Uterus (tissue), 4 donors: ENCODE results near the gene SLC22A2. TPM values are rescaled to one million over a fixed set of nuclear protein-coding genes. Genes with fewer than 3 reads are reported as not detected.

Experiments
- DNase-seq, 2 donors: peaks; one replicate each; pipeline ENCODE4 v3.0.0-alpha.2; 2019 to 2020
- H3K27ac ChIP-seq, 2 donors: fragments of 200-600 bp; sonication (generic); 1 replicate in 1 of 2; 2 replicates in 1 of 2; pipeline ENCODE4 v1.5.1; 2016 to 2018
- H3K27me3 ChIP-seq, 2 donors: fragments of 200-600 bp; sonication (generic); one replicate each; pipeline ENCODE4 v1.5.1; 2018 to 2019; ENCODE audit warnings: control low read depth in 1 of 2
- H3K36me3 ChIP-seq, 2 donors: fragments of 200-600 bp; sonication (generic); one replicate each; pipeline ENCODE4 v1.5.1; 2019; ENCODE audit warnings: control low read depth in 1 of 2
- H3K4me1 ChIP-seq, 2 donors: fragments of 200-600 bp; sonication (generic); one replicate each; pipeline ENCODE4 v1.5.1; 2018 to 2019; ENCODE audit warnings: control low read depth in 1 of 2
- H3K4me3 ChIP-seq, 2 donors: fragments of 200-600 bp; sonication (generic); 1 replicate in 1 of 2; 2 replicates in 1 of 2; pipeline ENCODE4 v1.5.1; 2018 to 2019; ENCODE audit warnings: mild to moderate bottlenecking in 1 of 2
- H3K9me3 ChIP-seq, 2 donors: fragments of 200-600 bp; sonication (generic); one replicate each; pipeline ENCODE4 v1.5.1; 2019; ENCODE audit warnings: control low read depth in 1 of 2
- POLR2A ChIP-seq, 2 donors: fragments of 450-650 bp; IDR thresholded peaks; one replicate each; pipeline ENCODE4 v1.6.1; 2016; ENCODE audit warnings: antibody characterized with exemption in 2 of 2, mild to moderate bottlenecking in 1 of 2, moderate library complexity in 1 of 2
- intact Hi-C: fragments of 100-400 bp; cut with DNase I; formaldehyde crosslinking; loops from one replicate; pipeline ENCODE4 v1.15.1; 2023; ENCODE audit warnings: low total_unique reads
- total RNA-seq, 4 donors: library from RNA; depleted of rRNA in 3 of 4; stranded (reverse); fragments of >200 nt in 3 of 4; gene quantifications; one replicate each; pipeline versions ENCODE4 v1.1.0 to v1.2.4, GENCODE V29; 2014 to 2023
- TF ChIP-seq, protein P1 (sequence below), 4 experiments: fragments of 200-600 bp in 2 of 4; fragments of 450-650 bp in 2 of 4; sonication (generic) in 2 of 4; IDR thresholded peaks; one replicate each; pipeline ENCODE4 v1.5.1; 2016 to 2019; ENCODE audit warnings: antibody characterized with exemption in 4 of 4, mild to moderate bottlenecking in 2 of 4, moderate library complexity in 1 of 4
- donor health status: DM: yes; HTN: yes; CAD: no.

SLC22A2 gene
- total RNA-seq, 4 donors from 2014 or later: 0.21 TPM; not detected in 3

- DNase-seq: no peak
- intact Hi-C loops: no loop called here
- Histone ChIP-seq H3K36me3 (no peaks in the 10 kb centered on the region), H3K9me3 (no peaks in the 10 kb centered on the region), H3K27me3 (no peaks in the 10 kb centered on the region), H3K4me1 (no peaks in the 10 kb centered on the region), H3K4me3 (no peak overlapping the region), H3K27ac (no peak overlapping the region)
- TF ChIP-seq POLR2A (IDR thresholded peaks at IDR 0.05): no peak
- TF ChIP-seq, protein P1, sequence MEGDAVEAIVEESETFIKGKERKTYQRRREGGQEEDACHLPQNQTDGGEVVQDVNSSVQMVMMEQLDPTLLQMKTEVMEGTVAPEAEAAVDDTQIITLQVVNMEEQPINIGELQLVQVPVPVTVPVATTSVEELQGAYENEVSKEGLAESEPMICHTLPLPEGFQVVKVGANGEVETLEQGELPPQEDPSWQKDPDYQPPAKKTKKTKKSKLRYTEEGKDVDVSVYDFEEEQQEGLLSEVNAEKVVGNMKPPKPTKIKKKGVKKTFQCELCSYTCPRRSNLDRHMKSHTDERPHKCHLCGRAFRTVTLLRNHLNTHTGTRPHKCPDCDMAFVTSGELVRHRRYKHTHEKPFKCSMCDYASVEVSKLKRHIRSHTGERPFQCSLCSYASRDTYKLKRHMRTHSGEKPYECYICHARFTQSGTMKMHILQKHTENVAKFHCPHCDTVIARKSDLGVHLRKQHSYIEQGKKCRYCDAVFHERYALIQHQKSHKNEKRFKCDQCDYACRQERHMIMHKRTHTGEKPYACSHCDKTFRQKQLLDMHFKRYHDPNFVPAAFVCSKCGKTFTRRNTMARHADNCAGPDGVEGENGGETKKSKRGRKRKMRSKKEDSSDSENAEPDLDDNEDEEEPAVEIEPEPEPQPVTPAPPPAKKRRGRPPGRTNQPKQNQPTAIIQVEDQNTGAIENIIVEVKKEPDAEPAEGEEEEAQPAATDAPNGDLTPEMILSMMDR (IDR thresholded peaks at IDR 0.05): no peak
These were observed 5.3 kb downstream of the SLC22A2 start for GRCh38 chr6:160253292-160253691.

GRCh38 chr6:160252073-160252813 is 6.4 kb downstream of the SLC22A2 start:
- DNase-seq: no peak
- Histone ChIP-seq H3K4me1 (no peaks in the 10 kb centered on the region), H3K27ac (no peak overlapping the region), H3K9me3 (no peaks in the 10 kb centered on the region), H3K27me3 (no peaks in the 10 kb centered on the region), H3K36me3 (no peaks in the 10 kb centered on the region), H3K4me3 (no peak overlapping the region)
- no peak for TF ChIP-seq POLR2A (IDR thresholded peaks at IDR 0.05)
- TF ChIP-seq, protein P1 (IDR thresholded peaks at IDR 0.05): no peak
- intact Hi-C loops: no loop called here

GRCh38 chr6:160249671-160250070 is 8.9 kb downstream of the SLC22A2 start:
- Histone ChIP-seq H3K27me3 (no peaks in the 10 kb centered on the region), H3K4me1 (no peaks in the 10 kb centered on the region), H3K36me3 (no peaks in the 10 kb centered on the region), H3K9me3 (no peaks in the 10 kb centered on the region), H3K4me3 (no peak overlapping the region), H3K27ac (no peak overlapping the region)
- intact Hi-C loops: no loop called here
- no peak for TF ChIP-seq POLR2A (IDR thresholded peaks at IDR 0.05)
- TF ChIP-seq, protein P1 (IDR thresholded peaks at IDR 0.05): no peak
- no peak for DNase-seq

GRCh38 chr6:160248538-160248937 is 10.1 kb downstream of the SLC22A2 start:
- TF ChIP-seq POLR2A (IDR thresholded peaks at IDR 0.05): no peak
- TF ChIP-seq, protein P1 (IDR thresholded peaks at IDR 0.05): no peak
- Histone ChIP-seq H3K9me3 (no peaks in the 10 kb centered on the region), H3K36me3 (no peaks in the 10 kb centered on the region), H3K27ac (peak overlapping the region in 1 of 2 donors; percentile 25), H3K4me3 (no peak overlapping the region), H3K4me1 (no peaks in the 10 kb centered on the region), H3K27me3 (no peaks in the 10 kb centered on the region)
- DNase-seq: no peak
- intact Hi-C loops: no loop called here

GRCh38 chr6:160247457-160247883 is 11.2 kb downstream of the SLC22A2 start:
- H3K4me3 ChIP-seq: no peak overlapping the region
- no peaks in the 10 kb centered on the region for H3K9me3 ChIP-seq
- no peaks in the 10 kb centered on the region for H3K36me3 ChIP-seq
- H3K27me3 ChIP-seq: no peaks in the 10 kb centered on the region
- H3K27ac ChIP-seq: no peak overlapping the region
- intact Hi-C loops: no loop called here
- no peaks in the 10 kb centered on the region for H3K4me1 ChIP-seq
- DNase-seq: no peak
- no peak for TF ChIP-seq POLR2A (IDR thresholded peaks at IDR 0.05)
- TF ChIP-seq, protein P1 (IDR thresholded peaks at IDR 0.05): no peak
